Stimulated activated CD8-positive, alpha-beta memory T cell treated with anti-CD3 and anti-CD28 coated beads, Interleukin-4, amount 100 ng/mL, for 4 hours (primary cell): Measurements from ENCODE around the gene ALDH1A2.
"Not testable (repeated sequence)": the region's sequence is repeated elsewhere in the genome, so short reads cannot be mapped to it uniquely, and the experiment has no call there.

Source experiments
- DNase-seq, 2 donors: peaks; one replicate each; pipeline ENCODE4 v3.0.0-alpha.2; 2020; ENCODE audit warnings: low read depth in 2 of 2, low spot score in 1 of 2

Gene ALDH1A2

DNA sequence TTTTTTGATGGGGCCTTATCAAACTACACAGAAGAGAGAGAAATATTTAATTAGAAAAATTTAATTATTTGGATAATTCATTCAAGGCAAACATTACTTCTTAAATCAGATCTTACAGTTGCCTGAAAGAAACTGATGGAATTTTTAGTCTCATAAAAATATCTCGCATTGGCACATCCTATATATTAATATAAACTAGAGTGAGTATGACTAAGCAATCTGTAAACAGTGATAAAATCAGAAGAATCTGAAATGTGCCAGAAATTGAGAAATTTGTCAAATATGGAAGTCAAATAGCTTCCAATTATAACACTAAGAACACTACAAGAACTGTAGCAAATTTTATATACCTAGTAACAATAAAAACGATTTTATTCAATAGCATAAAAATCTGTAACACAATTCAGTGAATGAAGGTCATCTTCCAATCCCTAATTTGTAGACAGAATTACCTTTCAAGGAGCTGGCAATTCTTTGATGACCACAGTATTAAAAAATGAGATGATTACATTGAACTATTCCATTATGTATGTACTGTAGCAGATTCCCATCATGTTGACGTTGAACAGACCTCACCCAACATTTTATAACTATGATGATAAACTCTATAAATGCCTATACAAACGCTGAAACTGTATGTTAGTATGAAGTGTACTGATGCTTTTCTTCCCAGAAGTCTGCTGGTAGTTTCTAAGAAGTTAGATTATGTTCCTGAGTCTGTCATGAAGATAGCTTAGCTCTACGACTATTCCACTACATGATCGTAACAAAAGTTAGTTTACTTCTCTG is 63.0 kb downstream of the ALDH1A2 start:
- DNase-seq, result no peak

DNA sequence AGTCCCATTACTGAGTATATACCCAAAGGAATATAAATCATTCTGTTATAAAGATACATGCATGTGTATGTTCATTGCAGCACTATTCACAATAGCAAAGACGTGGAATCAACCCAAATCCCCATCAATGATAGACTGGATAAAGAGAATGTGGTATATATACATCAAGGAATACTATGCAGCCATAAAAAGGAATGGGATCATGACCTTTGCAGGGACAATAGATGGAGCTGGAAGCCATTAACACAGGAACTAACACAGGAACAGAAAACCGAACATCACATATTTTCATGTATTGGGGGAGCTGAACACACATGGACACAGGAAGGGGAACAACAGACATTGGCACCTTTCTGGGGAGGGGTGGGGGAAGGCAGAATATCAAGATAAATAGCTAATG is 65.8 kb downstream of the ALDH1A2 start:
- not testable (repeated sequence) for DNase-seq

DNA sequence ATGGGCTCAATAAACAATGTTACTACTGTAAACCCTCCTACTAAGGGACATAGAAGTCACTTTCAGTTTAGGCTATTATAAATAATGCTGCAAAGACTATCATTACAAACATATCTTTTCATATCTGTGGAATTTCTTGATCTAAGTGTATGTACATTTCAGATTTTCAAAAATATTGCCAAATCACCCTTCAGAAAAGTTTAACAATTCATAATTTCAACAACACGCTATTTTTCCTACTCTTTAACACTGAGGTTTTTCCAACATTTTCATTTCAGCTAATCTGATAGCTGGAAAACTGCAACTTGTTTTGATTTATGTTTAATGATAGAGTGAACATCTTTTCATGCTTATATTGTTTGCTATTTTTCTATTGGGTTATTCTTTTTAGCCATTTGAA is 69.0 kb downstream of the ALDH1A2 start:
- no peak for DNase-seq

DNA sequence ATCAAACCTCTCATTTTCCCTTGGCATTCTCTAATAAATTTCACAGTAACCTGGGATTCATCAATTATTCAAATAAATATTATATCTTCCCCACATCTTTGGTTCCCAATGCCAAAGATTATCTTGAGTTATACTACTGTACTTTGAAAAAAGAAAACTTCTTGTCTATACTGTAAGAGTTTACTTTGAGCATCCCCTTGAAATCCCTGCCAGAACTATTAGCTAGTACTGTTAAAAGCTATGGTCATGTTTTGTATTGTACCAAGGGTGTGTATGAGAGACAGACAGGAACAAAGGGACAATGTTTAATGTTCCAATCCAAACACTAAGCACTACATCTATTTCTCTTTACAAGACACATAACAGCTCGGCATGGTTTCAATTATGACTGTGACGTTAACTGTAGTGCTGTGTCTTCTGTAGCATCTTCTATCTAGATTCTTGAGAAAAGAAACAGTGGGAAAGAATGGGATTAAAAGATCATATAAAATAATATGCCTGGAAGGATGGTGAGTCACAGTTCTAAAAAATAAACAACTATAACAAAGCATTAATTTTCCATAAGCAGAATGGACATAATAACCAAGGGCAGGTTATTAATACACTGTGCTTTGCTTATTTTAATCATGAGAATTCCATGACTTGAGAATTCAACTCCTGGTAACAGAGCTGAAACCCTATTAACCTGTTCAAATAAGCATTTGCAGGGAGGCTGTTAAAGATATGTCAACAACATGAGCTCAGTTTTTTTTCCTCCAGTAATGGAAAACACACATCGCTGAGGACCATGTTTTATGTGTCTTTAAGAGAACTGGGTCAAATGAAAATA is 71.1 kb downstream of the ALDH1A2 start:
- DNase-seq, result no peak

DNA sequence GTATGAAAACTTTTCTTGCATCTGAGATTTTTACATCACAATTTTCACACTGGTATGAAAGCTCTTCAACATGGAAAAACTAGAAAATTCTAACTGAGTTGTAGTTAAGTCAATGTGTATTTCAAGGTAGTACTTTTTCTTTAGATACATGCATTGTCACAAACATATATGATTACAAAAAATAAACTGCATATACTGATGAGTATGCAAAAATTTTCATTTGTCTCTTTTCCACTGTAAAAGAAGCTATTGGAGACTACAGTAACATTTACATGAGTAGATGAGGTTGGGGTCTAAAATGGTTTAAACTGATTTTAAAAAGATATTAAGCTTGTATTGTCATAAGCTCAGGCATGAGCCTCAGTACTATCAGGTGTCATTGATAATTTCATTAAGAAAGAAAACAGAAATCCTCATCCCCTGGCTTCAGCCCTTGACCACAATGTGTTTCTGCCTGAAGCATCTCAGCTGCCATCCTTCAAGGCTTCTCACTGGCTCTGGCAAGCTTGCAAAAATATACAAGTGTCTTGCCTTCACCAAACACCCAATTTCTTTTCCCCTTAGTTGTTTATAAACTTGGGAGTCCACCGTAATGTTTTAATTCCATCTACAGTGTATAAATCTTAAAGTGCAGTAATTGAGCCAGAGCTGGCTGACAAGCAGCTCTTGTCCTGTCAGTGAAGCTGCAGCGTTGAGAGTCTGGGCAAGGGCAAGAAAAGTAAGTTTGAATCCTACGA is 71.9 kb downstream of the ALDH1A2 start:
- no peak for DNase-seq

DNA sequence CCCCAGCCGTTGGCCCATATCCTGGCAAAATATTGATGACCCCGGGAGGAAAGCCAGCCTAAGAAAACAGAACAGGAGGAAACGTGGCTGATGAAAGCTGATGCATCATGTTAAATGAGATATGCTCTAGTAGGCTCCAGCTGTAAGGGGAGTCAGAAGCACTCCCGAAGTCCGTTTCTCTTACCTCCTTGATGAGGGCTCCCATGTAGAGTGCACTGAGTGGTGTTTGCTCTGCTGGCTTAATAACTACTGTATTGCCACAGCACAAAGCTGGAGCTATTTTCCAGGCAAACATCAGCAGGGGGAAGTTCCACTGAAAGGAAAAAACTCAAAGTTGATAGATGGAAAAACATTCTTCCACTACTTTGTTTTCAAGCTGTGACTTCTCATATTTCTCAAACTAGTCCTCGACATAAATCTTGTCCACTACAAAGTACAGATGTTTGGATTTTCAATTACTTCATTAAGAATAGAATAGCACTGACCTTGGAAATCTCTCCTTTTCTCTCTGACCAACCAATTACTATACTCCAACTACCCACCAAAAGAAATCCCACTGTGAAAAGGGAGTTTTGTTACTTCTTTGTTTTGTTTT is 72.7 kb downstream of the ALDH1A2 start:
- no peak for DNase-seq

DNA sequence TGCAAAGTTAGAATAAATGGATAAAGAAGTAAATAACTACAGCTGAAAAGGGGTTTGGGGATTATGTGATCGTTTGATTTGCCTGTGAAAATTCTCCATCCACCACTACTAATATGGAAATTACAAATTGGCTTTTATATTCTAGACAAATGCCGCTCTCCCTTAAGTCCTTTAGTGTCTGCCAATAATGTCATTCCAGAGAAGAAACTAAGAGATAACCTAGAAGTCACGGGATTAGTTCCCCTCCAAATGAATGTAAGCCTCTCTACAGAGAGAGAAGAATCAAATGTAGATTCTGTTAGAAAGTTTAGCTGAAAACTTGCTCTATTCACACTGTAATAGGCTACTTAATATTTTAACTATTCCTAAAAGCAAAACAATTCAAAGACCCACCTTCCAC is 92.0 kb downstream of the ALDH1A2 start:
- no peak for DNase-seq

DNA sequence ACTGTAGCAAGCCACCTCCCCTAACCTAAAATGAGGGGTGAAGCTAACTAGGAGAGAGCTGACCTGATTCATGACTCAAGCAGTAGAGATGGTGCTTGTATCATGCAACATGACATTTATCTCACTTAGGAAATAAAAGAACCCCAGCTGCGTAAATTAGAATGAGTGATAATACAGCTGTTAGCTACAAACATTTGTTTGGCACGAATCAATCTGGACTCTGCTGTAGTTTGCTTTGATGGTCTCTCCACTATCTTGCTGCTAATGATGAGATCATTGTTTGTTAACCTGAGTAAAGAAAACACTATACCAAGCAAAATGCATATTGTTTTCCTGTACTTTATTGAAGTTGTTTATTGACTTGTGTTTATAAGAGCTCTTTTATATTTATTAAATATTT is 92.6 kb downstream of the ALDH1A2 start:
- DNase-seq, result no peak

DNA sequence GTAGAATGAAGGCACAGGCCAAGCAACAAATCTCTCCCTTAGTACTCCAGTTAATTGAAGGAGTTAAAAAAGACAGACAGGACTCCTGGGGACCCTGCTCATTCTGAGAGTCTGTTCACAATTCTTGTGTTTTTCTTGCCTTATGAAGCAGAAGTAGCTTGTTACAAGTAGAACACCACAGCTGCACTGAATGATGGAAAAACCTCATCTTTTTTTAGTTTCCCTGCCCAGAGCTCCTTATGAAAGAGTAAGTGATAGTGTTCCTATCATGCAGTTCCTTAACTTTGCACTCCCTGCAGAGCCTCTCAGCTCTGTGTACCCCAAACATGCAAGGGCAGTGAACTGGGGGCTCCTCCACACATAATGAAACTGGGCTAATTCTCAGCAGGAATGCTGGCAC is 95.5 kb downstream of the ALDH1A2 start:
- no peak for DNase-seq

DNA sequence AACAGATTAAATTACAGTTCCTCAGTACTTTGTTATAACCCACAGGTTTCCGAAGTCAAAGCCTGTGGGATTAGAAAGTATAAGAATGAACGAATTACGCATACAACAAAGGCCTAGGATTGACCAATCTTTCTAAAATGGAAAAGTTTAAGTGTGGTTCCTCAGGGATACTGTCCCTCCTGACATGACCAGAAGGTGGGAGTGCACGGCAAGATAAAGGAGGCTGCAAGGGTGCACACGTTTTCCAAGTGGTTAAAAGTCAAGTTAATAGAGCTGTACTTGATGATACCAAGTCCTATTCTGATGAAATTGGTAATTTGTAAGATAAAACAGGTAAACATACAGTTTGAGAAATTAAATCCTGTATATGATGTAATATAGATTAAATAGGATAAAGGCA is 96.2 kb downstream of the ALDH1A2 start:
- DNase-seq, result no peak

DNA sequence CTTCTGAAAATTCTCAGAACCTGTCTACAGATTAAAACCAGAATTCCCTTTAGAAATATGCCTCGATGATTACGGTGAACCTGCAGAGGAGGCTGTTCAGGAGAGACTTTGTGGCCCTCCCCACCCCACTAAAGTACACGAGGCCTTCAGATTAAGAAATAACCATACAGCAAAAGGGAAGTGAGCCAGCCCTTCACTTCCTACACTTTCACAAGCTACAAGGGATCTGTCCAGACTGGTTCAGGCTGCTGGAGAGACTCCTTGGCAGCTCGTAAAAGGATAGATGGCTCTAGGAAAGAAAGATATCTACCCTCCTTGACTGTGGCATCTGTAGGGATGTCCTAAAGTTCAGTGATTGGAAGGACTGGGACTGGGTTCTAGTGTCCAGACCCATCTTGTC is 102.6 kb downstream of the ALDH1A2 start:
- no peak for DNase-seq

DNA sequence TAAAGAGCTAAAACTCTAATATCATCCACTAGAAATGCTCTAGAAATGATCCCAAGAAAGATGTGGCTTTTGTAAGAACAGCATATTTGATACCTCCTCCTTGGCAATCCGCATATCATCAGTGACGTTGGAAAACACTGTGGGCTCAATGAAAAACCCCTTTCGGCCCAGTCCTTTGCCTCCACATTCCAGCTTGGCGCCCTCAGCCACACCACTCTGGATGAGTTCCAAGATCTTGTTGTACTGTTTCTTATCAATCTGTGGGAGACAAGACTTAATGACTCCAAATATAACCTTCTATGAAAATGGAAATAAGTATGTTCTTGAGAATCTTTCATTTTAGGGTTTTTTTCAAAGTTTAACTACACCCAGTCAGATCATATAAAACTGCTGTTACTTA is 103.6 kb downstream of the ALDH1A2 start:
- no peak for DNase-seq

DNA sequence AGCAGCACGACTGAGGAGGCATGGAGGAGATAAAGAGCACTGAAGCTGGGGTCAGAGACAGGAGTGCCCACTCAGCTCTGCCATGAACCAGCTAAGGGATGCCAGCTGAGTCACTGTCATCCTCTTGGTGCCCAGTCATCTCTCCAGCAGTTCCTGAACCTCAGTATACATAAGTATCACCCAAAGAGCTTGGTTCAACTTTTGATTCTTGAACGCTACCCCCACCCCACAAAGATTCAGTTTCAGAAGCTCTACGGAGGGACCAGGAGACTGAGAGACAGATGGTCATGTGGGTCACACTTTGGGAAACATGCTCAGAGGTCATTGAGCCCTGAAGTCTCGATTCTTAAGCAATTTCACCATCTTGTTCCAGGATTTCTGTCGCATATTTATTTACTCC is 108.4 kb downstream of the ALDH1A2 start:
- DNase-seq, result no peak

DNA sequence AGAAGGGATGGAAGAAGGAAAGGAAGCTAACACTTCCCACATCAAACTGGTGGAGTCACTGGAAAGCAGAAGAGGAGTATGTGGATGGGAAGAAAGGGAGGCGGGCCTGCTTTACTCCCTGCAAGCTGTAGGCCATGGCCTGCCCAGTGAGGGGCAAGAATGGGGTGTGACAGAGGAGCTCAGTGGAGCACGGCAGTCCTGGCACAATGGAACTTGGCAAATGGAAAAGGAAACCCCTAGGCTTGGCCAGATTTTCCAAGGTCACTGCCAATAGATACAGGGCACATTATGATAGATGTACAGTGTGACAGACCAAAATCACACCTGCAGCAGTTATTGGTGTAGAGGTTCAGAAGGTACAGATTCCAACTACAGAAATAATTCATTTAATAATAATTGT is 111.6 kb downstream of the ALDH1A2 start:
- DNase-seq, result no peak

DNA sequence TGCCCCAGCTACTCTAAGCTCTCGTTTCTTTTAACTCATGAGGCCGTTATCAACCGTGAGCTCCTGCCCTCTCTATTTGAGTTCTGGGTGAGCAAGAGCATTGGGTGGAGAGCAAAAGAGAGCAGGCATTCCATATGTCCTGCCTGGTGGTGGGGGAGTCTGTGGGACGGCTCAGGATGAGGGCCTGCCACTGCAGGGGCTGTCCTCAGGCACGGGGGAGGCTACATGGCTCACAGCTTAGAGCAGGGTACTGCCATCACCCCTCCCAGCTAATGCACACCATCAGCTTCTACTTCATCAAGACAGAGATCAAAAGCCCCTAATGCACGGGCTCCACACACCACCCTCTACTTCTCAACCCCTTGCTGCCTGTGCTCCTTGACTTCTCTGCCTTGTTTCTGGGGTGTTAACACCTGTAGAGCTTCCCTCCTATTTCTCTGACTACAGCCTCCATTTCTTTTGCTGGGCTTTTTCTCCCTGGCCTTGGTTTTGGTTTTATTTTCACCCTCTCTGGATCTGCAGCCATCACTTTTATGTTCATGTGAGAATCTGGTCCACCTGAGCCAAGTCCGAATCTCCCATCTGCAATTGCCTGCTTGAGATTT is 114.1 kb downstream of the ALDH1A2 start:
- no peak for DNase-seq

DNA sequence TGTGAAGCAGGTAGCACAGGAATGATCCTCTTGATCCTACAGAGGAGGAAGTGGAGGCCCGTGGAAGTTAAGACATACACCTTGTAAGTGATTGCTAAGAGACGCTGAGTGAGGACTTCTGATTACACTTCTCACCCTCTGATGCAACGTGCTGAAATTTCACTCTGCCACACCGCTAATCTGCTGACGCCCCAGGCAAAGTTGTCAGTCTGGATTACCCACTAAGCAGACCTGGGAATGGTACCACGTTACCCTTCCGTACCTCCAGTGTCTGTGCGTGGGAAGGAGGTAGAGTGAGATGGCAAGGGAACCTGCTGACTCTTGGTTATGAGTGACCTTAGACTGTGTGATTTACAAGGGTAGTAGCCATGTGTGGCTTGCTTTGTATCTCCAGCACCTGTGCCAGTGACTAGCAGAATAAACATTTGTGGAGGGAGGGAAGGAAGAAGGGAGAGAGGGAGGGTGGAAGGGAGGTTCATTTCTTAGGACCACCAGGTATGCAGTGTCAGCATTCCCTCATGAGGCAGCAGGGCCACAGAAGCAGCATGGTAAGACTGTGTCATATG is 115.0 kb downstream of the ALDH1A2 start:
- DNase-seq, result no peak

DNA sequence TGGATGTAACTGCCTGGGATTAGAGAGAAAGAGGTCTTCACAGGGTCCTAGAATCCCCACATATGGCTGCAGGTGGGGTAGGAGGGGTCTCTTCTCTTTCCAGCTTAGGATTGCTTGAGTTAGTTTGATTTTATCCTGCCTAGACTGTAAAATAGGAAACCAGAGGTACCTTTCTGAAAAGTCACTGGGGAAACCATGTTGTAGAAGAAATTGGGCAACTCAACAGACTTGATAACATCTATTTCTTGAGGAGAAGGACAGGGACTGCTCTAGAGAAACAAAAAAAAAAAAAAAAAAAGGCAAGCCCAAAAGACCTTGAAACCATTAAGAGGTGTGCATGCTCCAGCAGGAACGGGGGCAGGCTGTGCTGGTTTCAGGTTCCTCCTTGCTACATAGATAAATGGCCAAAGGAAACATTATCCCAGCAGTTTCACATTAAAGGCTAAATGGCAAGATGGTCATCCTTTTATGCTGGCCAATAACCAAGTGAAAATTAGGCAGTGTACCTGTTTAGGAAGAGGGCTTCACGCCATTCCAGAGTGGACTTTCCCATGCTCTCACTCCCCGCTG is 116.1 kb downstream of the ALDH1A2 start:
- no peak for DNase-seq

DNA sequence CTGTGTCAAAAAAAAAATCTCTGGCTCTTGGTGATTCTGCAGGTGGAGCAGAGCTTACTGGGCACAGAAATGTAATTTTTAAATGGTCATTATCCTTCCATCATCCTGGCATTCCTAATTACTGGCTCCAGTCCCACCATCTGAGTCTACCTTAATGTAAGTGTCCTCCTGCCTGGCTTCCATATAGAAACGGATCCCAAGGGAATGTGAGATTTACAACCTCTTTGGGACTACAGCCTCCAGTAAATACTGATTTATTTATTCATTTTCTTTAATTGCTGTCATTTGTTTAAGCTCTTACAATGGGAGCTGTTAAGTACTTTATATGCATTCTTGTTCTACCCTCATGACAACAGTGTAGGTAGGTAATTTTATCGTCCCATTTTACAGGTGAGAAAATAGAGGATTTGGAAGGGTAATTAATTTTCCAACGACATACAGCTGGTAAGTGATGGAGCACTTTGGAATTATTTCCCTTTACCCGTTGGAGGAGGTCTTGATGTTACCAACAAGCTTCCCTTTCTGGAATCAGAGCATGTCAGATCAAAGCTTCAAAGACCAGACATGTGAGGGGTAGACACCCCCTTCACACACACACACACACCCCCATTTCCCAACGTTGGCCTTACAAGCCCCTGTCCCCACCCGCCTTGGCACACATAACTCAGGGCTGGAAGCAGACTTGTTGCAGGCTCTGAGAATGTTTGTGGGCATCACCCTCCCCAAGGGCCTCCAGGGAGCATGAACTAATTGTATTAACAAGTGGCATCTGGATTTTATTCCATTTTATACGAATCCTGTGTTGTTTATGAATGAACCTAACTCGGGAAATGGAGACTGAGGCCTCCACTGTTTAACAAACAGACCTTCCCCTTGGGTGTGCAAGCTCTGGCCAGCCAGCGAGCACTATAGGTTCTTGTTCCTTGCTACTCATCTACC is 116.9 kb downstream of the ALDH1A2 start:
- DNase-seq, result no peak

DNA sequence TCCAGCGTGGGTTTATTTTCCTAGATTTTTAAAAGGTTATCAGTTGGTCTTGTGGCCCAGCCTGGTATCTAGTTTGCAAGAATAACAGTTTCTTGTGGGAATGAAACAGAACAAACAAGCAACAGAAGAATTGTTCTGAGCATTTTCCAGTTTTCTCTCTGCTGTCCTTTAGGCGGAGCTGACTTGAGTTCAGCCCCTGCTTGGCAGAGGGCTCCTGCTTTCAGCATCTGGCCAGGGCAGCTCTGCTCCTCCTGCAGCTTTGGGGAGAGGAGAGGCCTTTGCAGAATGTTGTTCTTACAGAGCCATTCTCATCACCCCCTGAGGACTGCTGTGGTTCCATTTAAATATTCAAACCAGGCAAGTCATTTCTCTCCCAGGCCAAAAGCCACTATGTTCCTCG is 117.7 kb downstream of the ALDH1A2 start:
- DNase-seq, result no peak
